GM18868 (cell line): ENCODE data around the gene CADPS.

Experiments used
- ATAC-seq: cut with Tn5 transposase; IDR thresholded peaks from one replicate; pipeline ENCODE4 v1.9.1; 2021; ENCODE audit warnings: mild to moderate bottlenecking, moderate library complexity; ENCODE audit not compliant: unreplicated experiment

Gene CADPS

GRCh38 chr3:62379321-62379798 lies 495.9 kb downstream of the CADPS start:
- no peak for ATAC-seq

GRCh38 chr3:62378921-62379320 lies 496.3 kb downstream of the CADPS start:
- no peak for ATAC-seq

DNA sequence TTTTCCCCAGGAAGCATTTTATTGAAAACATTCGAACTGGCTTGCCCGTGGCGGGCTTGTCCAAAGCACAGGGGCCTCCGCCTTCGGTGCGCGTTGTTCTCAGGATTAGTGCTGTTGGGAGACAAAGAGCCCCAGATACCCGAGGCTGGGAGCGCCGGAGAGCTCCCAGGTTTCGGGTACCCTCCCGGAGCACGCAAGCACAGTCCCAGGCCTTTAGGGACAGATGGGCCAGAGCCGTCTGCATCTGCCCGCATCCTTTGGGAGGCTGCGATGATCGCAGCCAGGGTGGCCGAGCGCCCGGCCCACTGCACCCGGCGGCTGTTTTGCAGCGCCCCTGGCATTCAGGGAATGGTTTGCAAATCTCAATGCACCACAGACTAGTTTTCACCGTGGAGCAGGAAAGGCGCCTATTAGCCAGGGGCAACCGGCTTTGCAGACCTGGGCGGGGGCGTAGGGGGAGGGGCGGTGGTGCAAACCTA lies 496.9 kb downstream of the CADPS start:
- no peak for ATAC-seq

DNA sequence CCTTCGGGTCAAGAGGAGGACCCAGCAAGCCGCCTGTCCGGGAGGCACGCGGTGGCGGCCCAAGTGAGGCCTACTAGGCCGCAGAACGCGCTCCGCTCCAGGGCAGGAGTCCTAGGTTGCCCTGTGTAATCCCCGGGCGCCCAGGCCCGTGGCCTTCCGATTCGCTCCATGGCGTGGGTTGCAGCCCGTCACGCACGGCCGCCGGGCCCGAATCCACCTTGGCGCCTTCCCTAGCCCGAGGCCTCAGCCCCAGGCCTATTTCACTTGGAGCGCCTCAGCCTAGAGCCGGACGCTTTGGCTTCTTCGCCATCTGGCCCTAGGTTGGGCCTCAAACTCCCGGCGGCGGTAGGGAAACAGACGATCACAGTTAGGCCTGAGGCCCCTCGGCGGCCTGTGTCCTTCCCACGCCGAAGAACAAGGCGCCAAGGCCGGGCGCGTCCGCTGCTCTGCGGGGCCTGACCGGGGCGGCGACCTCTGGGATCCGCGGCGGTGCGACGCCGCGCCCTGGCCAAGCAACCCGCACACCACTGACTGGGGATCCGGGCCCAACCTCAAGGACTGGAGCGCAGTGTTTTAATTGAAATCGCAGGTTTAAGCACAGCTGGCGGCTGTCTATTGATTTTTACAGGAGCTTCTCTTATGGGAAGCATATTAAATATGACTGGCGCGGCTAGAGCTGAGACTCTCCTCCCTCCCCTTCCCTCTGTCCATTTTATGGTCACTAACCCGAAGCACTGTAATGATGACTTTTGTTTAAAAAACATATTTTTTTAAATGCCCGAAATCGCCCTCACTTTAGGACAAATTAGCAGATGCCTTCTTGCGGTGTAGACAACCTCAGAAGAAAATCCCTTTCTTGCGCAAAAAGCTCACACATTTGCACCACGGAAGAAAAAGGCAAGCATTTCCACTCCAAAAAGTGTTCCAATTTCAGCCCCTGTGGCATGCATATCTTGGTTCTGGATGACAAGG lies 498.0 kb downstream of the CADPS start:
- no peak for ATAC-seq

DNA sequence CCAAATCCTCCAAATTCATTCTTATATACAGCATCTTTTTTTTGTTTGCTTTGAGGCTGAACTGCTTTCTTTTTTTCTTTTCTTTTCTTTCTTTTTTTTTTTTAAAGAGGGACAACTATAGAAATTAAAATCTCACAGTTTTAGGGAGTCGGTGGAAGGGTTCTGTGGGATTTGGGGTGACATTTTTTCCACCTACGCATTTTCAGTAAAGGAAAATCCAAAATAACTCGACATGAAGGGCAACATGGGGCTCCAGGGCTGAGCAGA lies 498.8 kb downstream of the CADPS start:
- ATAC-seq = no peak

DNA sequence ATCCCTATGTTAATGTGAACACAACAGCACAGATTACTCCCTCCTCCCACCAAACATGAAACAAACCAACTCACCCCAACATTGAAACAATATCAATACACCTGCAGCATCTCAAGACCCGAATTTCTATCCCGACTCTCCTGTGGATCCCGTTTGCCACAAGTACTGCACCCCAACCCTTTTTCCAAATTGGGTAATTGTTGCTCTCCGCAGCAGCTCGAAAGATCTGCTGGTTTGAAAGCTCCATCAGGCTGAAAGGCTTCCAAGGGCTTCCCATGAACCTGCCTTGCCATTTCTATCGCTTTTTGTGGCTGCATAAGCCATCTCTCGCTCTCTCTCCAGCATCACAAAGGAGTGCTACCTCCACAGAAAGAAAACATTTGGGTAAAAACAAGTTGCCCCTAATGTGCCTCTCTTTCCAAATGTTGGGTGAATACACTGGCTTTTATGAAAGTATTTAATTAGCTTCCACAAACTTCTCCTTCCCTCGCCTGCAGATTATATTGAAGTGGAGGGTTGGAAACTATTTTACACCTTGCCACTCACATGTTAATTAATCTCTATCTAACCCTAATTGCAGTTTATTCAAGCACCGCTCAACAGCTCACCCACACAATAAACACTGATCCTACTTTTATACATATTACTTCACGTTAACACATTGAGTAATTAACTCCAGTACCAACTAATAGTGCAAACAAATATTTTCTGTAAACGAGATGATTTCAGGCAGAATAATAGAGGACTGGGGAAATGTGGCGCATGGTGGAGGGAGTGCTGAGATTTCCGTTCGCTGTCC lies 499.4 kb downstream of the CADPS start:
- ATAC-seq = no peak

DNA sequence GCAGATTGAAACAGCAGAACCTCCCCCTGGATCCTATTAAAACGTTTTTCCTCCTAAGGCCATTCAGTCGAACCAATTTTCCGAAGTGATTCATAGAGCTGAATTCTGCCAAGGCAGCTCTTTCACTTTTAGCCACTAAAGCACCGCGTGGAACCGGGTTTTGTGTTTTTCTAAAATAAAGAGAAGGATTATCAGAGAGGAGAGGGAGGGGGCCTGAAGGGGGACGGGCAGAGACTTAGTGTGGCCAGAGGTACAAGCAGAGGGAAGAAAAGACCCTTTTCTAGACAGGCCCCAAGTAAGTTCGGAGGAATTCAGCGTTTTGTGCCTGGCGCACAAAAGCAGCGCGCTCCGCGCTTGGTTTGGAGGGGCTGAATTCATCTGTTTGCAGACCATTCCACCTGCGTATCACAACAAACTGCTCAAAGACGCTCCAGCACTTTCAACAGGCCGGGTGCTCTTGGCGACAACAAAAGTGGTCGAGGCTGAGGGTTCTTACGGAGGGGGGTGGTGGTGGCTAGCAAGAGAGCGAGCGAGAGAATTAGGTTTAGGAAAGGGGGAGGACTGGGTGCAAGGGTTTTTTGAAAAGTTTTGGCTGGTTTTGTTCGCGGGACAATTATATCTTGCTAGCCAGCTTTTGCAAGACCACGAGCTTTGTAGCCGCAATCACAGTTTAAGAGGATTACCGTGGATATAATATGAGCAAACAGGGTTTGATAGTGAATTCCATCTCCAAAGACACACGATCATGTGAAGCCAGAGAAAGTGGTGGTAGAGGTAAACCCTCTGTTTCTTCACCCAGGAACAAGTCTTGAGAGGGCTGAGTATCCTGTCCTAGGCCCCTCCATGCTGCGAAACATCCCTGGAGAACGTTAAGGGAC lies 500.6 kb downstream of the CADPS start:
- no peak for ATAC-seq

DNA sequence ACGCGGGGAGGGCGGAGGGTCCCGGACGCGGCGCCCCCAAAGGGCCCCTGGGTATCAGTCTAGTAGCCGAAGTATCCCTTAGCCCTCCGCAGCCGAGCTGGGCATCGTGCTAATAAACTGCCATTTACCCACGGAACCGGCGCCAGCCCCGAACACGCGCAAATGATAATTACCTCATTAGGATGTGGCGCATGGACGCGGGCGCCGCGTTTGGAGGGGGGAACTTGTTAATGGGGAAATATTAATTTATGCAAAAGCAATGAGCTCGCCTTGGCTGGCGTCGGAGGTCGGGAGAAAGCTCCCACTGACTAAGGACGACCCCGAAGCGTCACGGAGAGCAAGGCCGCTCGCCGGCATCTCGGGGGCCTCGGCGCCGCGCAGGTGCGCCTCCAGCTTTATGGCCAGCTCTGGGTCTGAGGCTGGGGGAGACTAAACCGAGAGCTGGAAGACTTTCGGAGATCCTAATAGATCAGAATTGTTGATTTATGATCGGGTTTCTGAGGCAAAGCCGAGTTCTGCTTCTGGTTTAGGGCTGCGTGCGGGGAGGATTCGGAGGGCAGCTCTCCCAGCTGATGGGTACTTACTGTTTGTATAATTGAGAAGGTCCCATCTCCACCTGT lies 501.4 kb downstream of the CADPS start:
- no peak for ATAC-seq

- ATAC-seq = no peak
Measured at GRCh38 chr3:62373215-62373614, 502.0 kb downstream of the CADPS start, which contains the start of gene FEZF2. FEZF2 (minus strand) TSS chr3:62373550; CDS start chr3:62372868, 682 bp downstream.

GRCh38 chr3:62372621-62373041 lies 502.6 kb downstream of the CADPS start:
- ATAC-seq = no peak

- ATAC-seq = no peak
Measured at GRCh38 chr3:62371720-62372591, 503.3 kb downstream of the CADPS start.

DNA sequence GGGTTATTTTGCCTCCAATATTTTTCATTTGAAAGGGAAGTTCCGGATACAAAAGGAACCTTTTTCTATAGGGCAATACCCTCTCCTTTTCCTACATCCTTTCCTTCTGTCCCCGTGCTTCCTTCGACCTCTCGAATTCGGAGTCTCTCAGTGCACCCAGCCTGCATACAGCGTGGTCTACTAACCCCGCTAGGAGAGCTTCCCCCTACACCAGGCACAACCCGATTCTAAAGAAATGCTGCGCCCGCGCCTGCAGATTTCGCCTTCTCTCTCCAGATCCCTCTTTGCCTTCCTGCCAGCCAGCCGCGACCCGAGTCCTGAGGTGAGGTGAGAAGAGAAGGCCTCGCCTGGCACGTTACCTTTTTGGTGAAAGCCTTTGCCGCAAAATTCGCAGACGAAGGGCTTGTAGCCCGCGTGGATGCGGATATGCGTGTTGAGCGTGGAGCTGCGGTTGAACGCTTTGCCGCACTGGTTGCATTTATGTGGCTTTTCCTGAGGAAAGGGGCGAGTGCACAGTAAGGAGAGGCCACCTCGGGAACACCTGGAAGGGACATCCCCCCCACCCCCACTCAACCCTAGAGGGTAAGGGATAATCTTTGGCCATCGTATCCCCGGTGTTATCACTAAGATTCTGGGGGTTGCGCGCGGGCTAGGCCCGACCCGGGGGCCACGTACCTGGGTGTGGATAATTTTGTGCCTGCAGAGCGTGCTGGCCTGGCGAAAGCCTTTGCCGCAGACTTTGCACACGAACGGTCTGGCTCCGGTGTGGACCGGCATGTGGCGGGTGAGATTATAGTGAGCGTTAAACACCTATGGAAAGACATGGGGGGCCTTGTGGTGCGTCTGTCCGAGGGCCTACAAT lies 504.1 kb downstream of the CADPS start:
- ATAC-seq = no peak

- no peak for ATAC-seq
Measured at GRCh38 chr3:62370112-62370857, 504.9 kb downstream of the CADPS start.

DNA sequence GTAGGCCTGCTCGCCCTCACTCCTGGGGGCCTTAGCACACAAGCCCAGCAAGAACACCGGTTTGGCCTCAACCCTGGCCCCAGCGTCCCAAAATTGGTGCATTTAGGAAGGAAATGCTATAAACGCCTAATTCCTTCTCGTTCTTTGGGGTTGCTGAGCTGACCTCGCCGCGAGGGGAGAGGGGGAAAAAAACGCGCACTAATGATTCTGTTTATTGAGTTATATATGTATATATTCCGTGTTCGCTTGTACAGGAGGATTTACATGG lies 505.8 kb downstream of the CADPS start:
- no peak for ATAC-seq

GRCh38 chr3:62368705-62369475 lies 506.3 kb downstream of the CADPS start:
- no peak for ATAC-seq

DNA sequence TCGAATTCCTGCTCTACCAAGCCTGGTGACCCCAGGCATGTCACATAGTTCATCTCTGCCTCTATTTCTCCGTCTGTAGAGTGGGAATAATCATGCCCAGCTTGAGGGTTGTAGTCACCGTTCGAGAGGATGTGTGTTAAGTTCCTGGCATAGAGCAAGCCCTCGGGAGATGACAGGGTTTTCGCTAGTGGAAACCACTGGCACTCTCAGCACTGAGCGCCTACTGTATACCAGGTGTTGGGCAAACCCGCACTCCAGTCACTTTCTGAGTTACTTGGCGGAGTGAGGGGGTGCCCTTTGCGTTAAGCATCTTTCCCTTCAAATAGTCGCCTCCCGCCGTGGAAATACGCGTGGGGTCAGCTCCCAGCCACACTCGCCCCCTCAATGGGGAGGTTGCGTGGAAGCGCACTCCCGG lies 506.9 kb downstream of the CADPS start:
- no peak for ATAC-seq

GRCh38 chr3:62367763-62368195 lies 507.4 kb downstream of the CADPS start:
- no peak for ATAC-seq
